Glutamatergic neuron (in vitro differentiated cells): Measurements from ENCODE around the gene TMEM74B. TPM values are rescaled to one million over a fixed set of nuclear protein-coding genes. Genes with fewer than 3 reads are reported as not detected.

Experiments
- DNase-seq: peaks from one replicate; pipeline ENCODE4 v3.0.0; 2022
- H3K27ac Mint-ChIP-seq: one replicate; pipeline ENCODE4 v1.8.0; 2020; ENCODE audit warnings: mild to moderate bottlenecking, mixed read lengths, inconsistent platforms; ENCODE audit not compliant: unreplicated experiment
- H3K27me3 Mint-ChIP-seq: one replicate; pipeline ENCODE4 v1.8.0; 2020; ENCODE audit warnings: mild to moderate bottlenecking, moderate library complexity, mixed read lengths, inconsistent platforms; ENCODE audit not compliant: unreplicated experiment
- H3K36me3 Mint-ChIP-seq: one replicate; pipeline ENCODE4 v1.8.0; 2020; ENCODE audit warnings: mild to moderate bottlenecking, mixed read lengths, inconsistent platforms; ENCODE audit not compliant: unreplicated experiment
- H3K4me1 Mint-ChIP-seq: one replicate; pipeline ENCODE4 v1.8.0; 2020; ENCODE audit warnings: mild to moderate bottlenecking, low read depth, mixed read lengths, inconsistent platforms; ENCODE audit not compliant: unreplicated experiment
- H3K4me3 Mint-ChIP-seq: one replicate; pipeline ENCODE4 v1.8.0; 2020; ENCODE audit warnings: mild to moderate bottlenecking, mixed read lengths, inconsistent platforms; ENCODE audit not compliant: unreplicated experiment
- H3K9me3 Mint-ChIP-seq: one replicate; pipeline ENCODE4 v1.8.0; 2020; ENCODE audit warnings: mild to moderate bottlenecking, moderate library complexity, mixed read lengths, inconsistent platforms; ENCODE audit not compliant: unreplicated experiment
- CTCF ChIP-seq: fragments of 200-600 bp; sonication (generic); IDR thresholded peaks from one replicate; pipeline ENCODE4 v1.5.0; 2021; ENCODE audit not compliant: partially characterized antibody, unreplicated experiment
- total RNA-seq: library from RNA; stranded (reverse); fragmentation: NEBNext Ultra II Directional; extraction: Animal tissue kit (Norgen Biotek cat#: 25700); gene quantifications from one replicate; pipeline ENCODE4 v1.2.1, GENCODE V29; 2021; ENCODE audit not compliant: unreplicated experiment

TMEM74B gene
- total RNA-seq, 1 donor from 2014 or later: 5.0 TPM

- Mint-ChIP-seq H3K27me3 (no peaks in the 10 kb centered on the region), H3K9me3 (no peaks in the 10 kb centered on the region), H3K27ac (no peak overlapping the region), H3K4me1 (peaks cover 2% of the 10 kb centered on the region), H3K36me3 (no peaks in the 10 kb centered on the region), H3K4me3 (no peak overlapping the region)
- no peak for TF ChIP-seq CTCF
- no peak for DNase-seq
These were observed 24.9 kb upstream of the TMEM74B start for GRCh38 chr20:1209447-1210387.

GRCh38 chr20:1207293-1207878 lies 22.6 kb upstream of the TMEM74B start:
- no peak for TF ChIP-seq CTCF
- Mint-ChIP-seq H3K27ac (no peak overlapping the region), H3K36me3 (no peaks in the 10 kb centered on the region), H3K27me3 (no peaks in the 10 kb centered on the region), H3K4me3 (no peak overlapping the region), H3K9me3 (no peaks in the 10 kb centered on the region), H3K4me1 (peaks cover 10% of the 10 kb centered on the region)
- no peak for DNase-seq

GRCh38 chr20:1206366-1207148 lies 21.8 kb upstream of the TMEM74B start:
- Mint-ChIP-seq H3K9me3 (no peaks in the 10 kb centered on the region), H3K27me3 (no peaks in the 10 kb centered on the region), H3K27ac (no peak overlapping the region), H3K4me3 (no peak overlapping the region), H3K4me1 (peaks cover 10% of the 10 kb centered on the region), H3K36me3 (no peaks in the 10 kb centered on the region)
- no peak for TF ChIP-seq CTCF
- DNase-seq: no peak

GRCh38 chr20:1205802-1206201 lies 21.0 kb upstream of the TMEM74B start:
- no peak overlapping the region for H3K4me3 Mint-ChIP-seq
- no peak for DNase-seq
- no peak overlapping the region for H3K27ac Mint-ChIP-seq
- no peak for TF ChIP-seq CTCF
- no peaks in the 10 kb centered on the region for H3K36me3 Mint-ChIP-seq
- H3K4me1 Mint-ChIP-seq: peaks cover 10% of the 10 kb centered on the region
- no peaks in the 10 kb centered on the region for H3K27me3 Mint-ChIP-seq
- no peaks in the 10 kb centered on the region for H3K9me3 Mint-ChIP-seq
